ENCODE results near the gene TINAGL1. TPM values are rescaled to one million over a fixed set of nuclear protein-coding genes. Genes with fewer than 3 reads are reported as not detected.

The TINAGL1 gene
- polyA plus RNA-seq, 1 donor, result 29.9 TPM

- no peak for DNase-seq
Observed at GRCh38 chr1:31568895-31569595, 7.3 kb upstream of the TINAGL1 start.

- DNase-seq, result no peak
Observed at GRCh38 chr1:31569596-31570173, 6.6 kb upstream of the TINAGL1 start.

- DNase-seq, result no peak
Observed at GRCh38 chr1:31570228-31570627, 6.1 kb upstream of the TINAGL1 start.

- no peak for DNase-seq
Observed at GRCh38 chr1:31570906-31571305, 5.4 kb upstream of the TINAGL1 start.

- no peak for DNase-seq
Observed at GRCh38 chr1:31571340-31572295, 4.7 kb upstream of the TINAGL1 start.

- DNase-seq, result no peak
Observed at GRCh38 chr1:31572323-31573104, 3.8 kb upstream of the TINAGL1 start.

GRCh38 chr1:31573261-31573660 lies 3.1 kb upstream of the TINAGL1 start:
- DNase-seq, result no peak

- no peak for DNase-seq
Observed at GRCh38 chr1:31574749-31575368, 1.5 kb upstream of the TINAGL1 start.

- DNase-seq, result no peak
Observed at GRCh38 chr1:31575369-31576140, 760 bp upstream of the TINAGL1 start.

GRCh38 chr1:31576743-31577455 lies 584 bp downstream of the TINAGL1 start:
- DNase-seq, result no peak

- no peak for DNase-seq
Observed at GRCh38 chr1:31577515-31578192, 1.3 kb downstream of the TINAGL1 start.

- no peak for DNase-seq
Observed at GRCh38 chr1:31579374-31579773, 3.1 kb downstream of the TINAGL1 start.

- DNase-seq, result no peak
Observed at GRCh38 chr1:31580513-31580870, 4.2 kb downstream of the TINAGL1 start.

GRCh38 chr1:31580891-31581603 lies 4.7 kb downstream of the TINAGL1 start:
- DNase-seq, result no peak

- no peak for DNase-seq
Observed at GRCh38 chr1:31581821-31582810, 5.8 kb downstream of the TINAGL1 start.

- DNase-seq, result no peak
Observed at GRCh38 chr1:31583082-31583994, 7.0 kb downstream of the TINAGL1 start.

Measured in hindlimb muscle (tissue), 1 donor.